CD4-positive, alpha-beta T cell treated with Interleukin-2 at 100 ng/mL for 4 hours (primary cell): Measurements from ENCODE around the gene SLC6A19.
"Not testable (repeated sequence)": the region's sequence is repeated elsewhere in the genome, so short reads cannot be mapped to it uniquely, and the experiment has no call there.

ENCODE experiments used
- DNase-seq: peaks from one replicate; pipeline ENCODE4 v3.0.0-alpha.2; 2020; ENCODE audit warnings: low spot score

Gene SLC6A19

GRCh38 chr5:1201327-1202025 is at the start of gene SLC6A19:
SLC6A19 (plus strand) TSS chr5:1201595; CDS start chr5:1201651, 56 bp downstream.
- DNase-seq, result no peak

GRCh38 chr5:1152156-1152555 is 49.2 kb upstream of the SLC6A19 start:
- DNase-seq, result peak; percentile 12

GRCh38 chr5:1152771-1153282 is 48.6 kb upstream of the SLC6A19 start:
- DNase-seq, result no peak

GRCh38 chr5:1153428-1153827 is 48.0 kb upstream of the SLC6A19 start:
- DNase-seq, result peak; percentile 5

GRCh38 chr5:1155191-1156032 is 46.0 kb upstream of the SLC6A19 start:
- DNase-seq, result no peak

GRCh38 chr5:1156033-1156753 is 45.2 kb upstream of the SLC6A19 start:
- DNase-seq, result no peak

- DNase-seq, result no peak
Measured at GRCh38 chr5:1156754-1157460, 44.5 kb upstream of the SLC6A19 start.

- DNase-seq, result not testable (repeated sequence)
Measured at GRCh38 chr5:1157461-1157986, 43.9 kb upstream of the SLC6A19 start.

- no peak for DNase-seq
Measured at GRCh38 chr5:1158647-1159340, 42.6 kb upstream of the SLC6A19 start.

GRCh38 chr5:1159341-1159675 is 42.1 kb upstream of the SLC6A19 start:
- DNase-seq, result no peak

GRCh38 chr5:1159774-1160406 is 41.5 kb upstream of the SLC6A19 start:
- DNase-seq, result no peak

GRCh38 chr5:1161108-1161832 is 40.1 kb upstream of the SLC6A19 start:
- DNase-seq, result no peak

- DNase-seq, result no peak
Measured at GRCh38 chr5:1161833-1162229, 39.6 kb upstream of the SLC6A19 start.

GRCh38 chr5:1162276-1162675 is 39.1 kb upstream of the SLC6A19 start:
- no peak for DNase-seq

- DNase-seq, result no peak
Measured at GRCh38 chr5:1162751-1163150, 38.6 kb upstream of the SLC6A19 start.

GRCh38 chr5:1163366-1163765 is 38.0 kb upstream of the SLC6A19 start:
- DNase-seq, result no peak

GRCh38 chr5:1163879-1164278 is 37.5 kb upstream of the SLC6A19 start:
- no peak for DNase-seq

GRCh38 chr5:1164696-1165630 is 36.4 kb upstream of the SLC6A19 start:
- no peak for DNase-seq

- DNase-seq, result no peak
Measured at GRCh38 chr5:1165864-1166263, 35.5 kb upstream of the SLC6A19 start.
